PC-9 (cell line): ENCODE data around the gene OGDH.

Experiments used
- EZH2 ChIP-seq: fragments of 200-600 bp; sonication (generic); IDR thresholded peaks from 2 replicates; pipeline ENCODE4 v1.8.0; 2017; ENCODE audit warnings: antibody characterized with exemption, low read depth
- TF ChIP-seq, protein P1 (sequence below): fragments of 200-600 bp; sonication (generic); conservative IDR thresholded peaks from 2 replicates; pipeline ENCODE4 v1.6.1; 2017; ENCODE audit warnings: mixed run types, antibody characterized with exemption, mild to moderate bottlenecking, moderate library complexity

DNA sequence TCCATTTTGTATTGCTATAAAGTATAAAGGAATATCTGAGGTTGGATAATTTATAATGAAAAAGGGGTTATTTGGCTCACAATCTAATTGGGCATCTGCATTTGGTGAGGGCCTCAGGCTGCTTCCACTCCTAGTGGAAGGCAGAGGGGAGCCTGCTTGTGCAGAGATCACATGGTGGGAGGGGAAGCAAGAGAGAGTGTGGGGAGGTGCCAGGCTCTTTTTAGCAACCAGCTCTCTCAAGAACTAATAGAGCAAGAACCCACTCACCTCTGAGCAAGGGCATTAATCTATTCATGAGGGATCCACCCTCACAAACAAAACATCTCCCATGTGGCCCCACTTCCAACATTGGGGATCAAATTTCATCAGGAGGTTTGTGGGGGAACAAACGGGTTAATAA is 64.6 kb downstream of the OGDH start:
- TF ChIP-seq, protein P1, sequence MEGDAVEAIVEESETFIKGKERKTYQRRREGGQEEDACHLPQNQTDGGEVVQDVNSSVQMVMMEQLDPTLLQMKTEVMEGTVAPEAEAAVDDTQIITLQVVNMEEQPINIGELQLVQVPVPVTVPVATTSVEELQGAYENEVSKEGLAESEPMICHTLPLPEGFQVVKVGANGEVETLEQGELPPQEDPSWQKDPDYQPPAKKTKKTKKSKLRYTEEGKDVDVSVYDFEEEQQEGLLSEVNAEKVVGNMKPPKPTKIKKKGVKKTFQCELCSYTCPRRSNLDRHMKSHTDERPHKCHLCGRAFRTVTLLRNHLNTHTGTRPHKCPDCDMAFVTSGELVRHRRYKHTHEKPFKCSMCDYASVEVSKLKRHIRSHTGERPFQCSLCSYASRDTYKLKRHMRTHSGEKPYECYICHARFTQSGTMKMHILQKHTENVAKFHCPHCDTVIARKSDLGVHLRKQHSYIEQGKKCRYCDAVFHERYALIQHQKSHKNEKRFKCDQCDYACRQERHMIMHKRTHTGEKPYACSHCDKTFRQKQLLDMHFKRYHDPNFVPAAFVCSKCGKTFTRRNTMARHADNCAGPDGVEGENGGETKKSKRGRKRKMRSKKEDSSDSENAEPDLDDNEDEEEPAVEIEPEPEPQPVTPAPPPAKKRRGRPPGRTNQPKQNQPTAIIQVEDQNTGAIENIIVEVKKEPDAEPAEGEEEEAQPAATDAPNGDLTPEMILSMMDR = no peak
- TF ChIP-seq EZH2 = no peak
